ENCODE data around the gene SYT12.

DNA sequence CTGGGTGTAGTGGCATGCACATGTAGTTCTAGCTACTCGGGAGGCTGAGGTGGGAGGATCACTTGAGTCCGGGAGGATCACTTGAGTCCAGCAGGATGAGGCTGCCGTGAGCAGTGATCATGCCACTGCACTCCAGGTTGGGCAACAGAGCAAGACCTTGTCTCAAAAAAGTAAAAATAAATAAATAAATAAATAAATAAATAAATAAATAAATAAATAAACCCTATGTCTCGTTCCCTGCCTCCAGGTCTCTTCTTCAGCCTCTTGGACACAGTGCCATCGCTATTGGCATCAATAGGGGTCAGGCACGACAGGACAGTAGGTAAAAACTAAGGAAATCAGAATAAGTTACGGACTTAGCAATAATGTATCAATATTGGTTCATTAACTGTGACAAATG, 23.4 kb upstream of the SYT12 start:
- TF ChIP-seq EZH2 (conservative IDR thresholded peaks at IDR 0.05; ENCODE audit: low read depth, low read length) (no peak), HOMEZ (CRISPR knock-in tag; IDR thresholded peaks at IDR 0.05; ENCODE audit: low read depth) (no peak), ZBTB8A (CRISPR knock-in tag; IDR thresholded peaks at IDR 0.05; ENCODE audit: borderline replicate concordance, low read depth) (no peak), CTCF (CRISPR knock-in tag; IDR thresholded peaks at IDR 0.05) (no peak), RAD21 (CRISPR knock-in tag; IDR thresholded peaks at IDR 0.05) (no peak), HOXA3 (CRISPR knock-in tag; IDR thresholded peaks at IDR 0.05) (no peak), ZNF772 (CRISPR knock-in tag; IDR thresholded peaks at IDR 0.05) (no peak), GABPB1 (CRISPR knock-in tag; IDR thresholded peaks at IDR 0.05) (no peak), BRD4 (CRISPR knock-in tag; IDR thresholded peaks at IDR 0.05) (no peak), POLR2AphosphoS5 (IDR thresholded peaks at IDR 0.05; ENCODE audit: low read depth, low read length) (no peak), ZNF256 (CRISPR knock-in tag; conservative IDR thresholded peaks at IDR 0.05) (no peak), ZFP91 (CRISPR knock-in tag; IDR thresholded peaks at IDR 0.05; ENCODE audit: borderline replicate concordance) (no peak)
- TF ChIP-seq, protein P1, sequence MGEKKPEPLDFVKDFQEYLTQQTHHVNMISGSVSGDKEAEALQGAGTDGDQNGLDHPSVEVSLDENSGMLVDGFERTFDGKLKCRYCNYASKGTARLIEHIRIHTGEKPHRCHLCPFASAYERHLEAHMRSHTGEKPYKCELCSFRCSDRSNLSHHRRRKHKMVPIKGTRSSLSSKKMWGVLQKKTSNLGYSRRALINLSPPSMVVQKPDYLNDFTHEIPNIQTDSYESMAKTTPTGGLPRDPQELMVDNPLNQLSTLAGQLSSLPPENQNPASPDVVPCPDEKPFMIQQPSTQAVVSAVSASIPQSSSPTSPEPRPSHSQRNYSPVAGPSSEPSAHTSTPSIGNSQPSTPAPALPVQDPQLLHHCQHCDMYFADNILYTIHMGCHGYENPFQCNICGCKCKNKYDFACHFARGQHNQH (CRISPR knock-in tag; IDR thresholded peaks at IDR 0.05): no peak

All from HepG2 (cell line).